Measurements from ENCODE around the gene HTR5A. TPM values are rescaled to one million over a fixed set of nuclear protein-coding genes. Genes with fewer than 3 reads are reported as not detected.

The HTR5A gene
- total and polyA plus RNA-seq, 2 of the 13 experiments (the other 11 are each of a cell fraction or from before 2014, with no cell fraction given) = not detected

- TF ChIP-seq, protein P1, sequence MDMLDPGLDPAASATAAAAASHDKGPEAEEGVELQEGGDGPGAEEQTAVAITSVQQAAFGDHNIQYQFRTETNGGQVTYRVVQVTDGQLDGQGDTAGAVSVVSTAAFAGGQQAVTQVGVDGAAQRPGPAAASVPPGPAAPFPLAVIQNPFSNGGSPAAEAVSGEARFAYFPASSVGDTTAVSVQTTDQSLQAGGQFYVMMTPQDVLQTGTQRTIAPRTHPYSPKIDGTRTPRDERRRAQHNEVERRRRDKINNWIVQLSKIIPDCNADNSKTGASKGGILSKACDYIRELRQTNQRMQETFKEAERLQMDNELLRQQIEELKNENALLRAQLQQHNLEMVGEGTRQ (IDR thresholded peaks at IDR 0.05; ENCODE audit: low read depth, low read length) = no peak
- TF ChIP-seq, protein P1 (CRISPR knock-in tag; IDR thresholded peaks at IDR 0.05; ENCODE audit: borderline replicate concordance) = peak; percentile 63; the same call in 1 of the 2 replicates
- TF ChIP-seq PHF21A (CRISPR knock-in tag; IDR thresholded peaks at IDR 0.05) = peak; percentile 62; the same call in 1 of the 2 replicates
- no peak for TF ChIP-seq SNRNP70 (IDR thresholded peaks at IDR 0.05; ENCODE audit: low read depth, low read length)
- peak; percentile 100 for TF ChIP-seq SATB2 (CRISPR knock-in tag; IDR thresholded peaks at IDR 0.05)
- TF ChIP-seq SP140L (CRISPR knock-in tag; IDR thresholded peaks at IDR 0.05; ENCODE audit: borderline replicate concordance) = peak; percentile 100
- no peak for TF ChIP-seq RFX5 (IDR thresholded peaks at IDR 0.05; ENCODE audit: low read depth, low read length)
- peak; percentile 97 for TF ChIP-seq ZNF574 (CRISPR knock-in tag; IDR thresholded peaks at IDR 0.05)
- TF ChIP-seq, protein P2, sequence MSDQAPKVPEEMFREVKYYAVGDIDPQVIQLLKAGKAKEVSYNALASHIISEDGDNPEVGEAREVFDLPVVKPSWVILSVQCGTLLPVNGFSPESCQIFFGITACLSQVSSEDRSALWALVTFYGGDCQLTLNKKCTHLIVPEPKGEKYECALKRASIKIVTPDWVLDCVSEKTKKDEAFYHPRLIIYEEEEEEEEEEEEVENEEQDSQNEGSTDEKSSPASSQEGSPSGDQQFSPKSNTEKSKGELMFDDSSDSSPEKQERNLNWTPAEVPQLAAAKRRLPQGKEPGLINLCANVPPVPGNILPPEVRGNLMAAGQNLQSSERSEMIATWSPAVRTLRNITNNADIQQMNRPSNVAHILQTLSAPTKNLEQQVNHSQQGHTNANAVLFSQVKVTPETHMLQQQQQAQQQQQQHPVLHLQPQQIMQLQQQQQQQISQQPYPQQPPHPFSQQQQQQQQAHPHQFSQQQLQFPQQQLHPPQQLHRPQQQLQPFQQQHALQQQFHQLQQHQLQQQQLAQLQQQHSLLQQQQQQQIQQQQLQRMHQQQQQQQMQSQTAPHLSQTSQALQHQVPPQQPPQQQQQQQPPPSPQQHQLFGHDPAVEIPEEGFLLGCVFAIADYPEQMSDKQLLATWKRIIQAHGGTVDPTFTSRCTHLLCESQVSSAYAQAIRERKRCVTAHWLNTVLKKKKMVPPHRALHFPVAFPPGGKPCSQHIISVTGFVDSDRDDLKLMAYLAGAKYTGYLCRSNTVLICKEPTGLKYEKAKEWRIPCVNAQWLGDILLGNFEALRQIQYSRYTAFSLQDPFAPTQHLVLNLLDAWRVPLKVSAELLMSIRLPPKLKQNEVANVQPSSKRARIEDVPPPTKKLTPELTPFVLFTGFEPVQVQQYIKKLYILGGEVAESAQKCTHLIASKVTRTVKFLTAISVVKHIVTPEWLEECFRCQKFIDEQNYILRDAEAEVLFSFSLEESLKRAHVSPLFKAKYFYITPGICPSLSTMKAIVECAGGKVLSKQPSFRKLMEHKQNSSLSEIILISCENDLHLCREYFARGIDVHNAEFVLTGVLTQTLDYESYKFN (CRISPR knock-in tag; conservative IDR thresholded peaks at IDR 0.05) = peak; percentile 81
- peak; percentile 100 for TF ChIP-seq ZNF772 (CRISPR knock-in tag; IDR thresholded peaks at IDR 0.05)
- TF ChIP-seq ZNF264 (CRISPR knock-in tag; IDR thresholded peaks at IDR 0.05) = peak; percentile 99
- peak; percentile 100 for TF ChIP-seq ZNF543 (CRISPR knock-in tag; IDR thresholded peaks at IDR 0.05)
- peak; percentile 93 for TF ChIP-seq DMAP1 (CRISPR knock-in tag; IDR thresholded peaks at IDR 0.05)
- TF ChIP-seq, protein P3, sequence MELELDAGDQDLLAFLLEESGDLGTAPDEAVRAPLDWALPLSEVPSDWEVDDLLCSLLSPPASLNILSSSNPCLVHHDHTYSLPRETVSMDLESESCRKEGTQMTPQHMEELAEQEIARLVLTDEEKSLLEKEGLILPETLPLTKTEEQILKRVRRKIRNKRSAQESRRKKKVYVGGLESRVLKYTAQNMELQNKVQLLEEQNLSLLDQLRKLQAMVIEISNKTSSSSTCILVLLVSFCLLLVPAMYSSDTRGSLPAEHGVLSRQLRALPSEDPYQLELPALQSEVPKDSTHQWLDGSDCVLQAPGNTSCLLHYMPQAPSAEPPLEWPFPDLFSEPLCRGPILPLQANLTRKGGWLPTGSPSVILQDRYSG (CRISPR knock-in tag; IDR thresholded peaks at IDR 0.05) = peak; percentile 100
- TF ChIP-seq ZNF317 (CRISPR knock-in tag; IDR thresholded peaks at IDR 0.05) = peak; percentile 96
- peak; percentile 100 for TF ChIP-seq TEAD2 (CRISPR knock-in tag; IDR thresholded peaks at IDR 0.05)
- peak; percentile 98; the same call in 1 of the 2 replicates for TF ChIP-seq SMAD1 (CRISPR knock-in tag; IDR thresholded peaks at IDR 0.05; ENCODE audit: borderline replicate concordance, low read depth)
- peak; percentile 90; the same call in 1 of the 2 replicates for TF ChIP-seq ZNF260 (CRISPR knock-in tag; IDR thresholded peaks at IDR 0.05; ENCODE audit: borderline replicate concordance, low read depth)
- no peak for TF ChIP-seq CEBPB (IDR thresholded peaks at IDR 0.05; ENCODE audit: borderline replicate concordance, low read depth, low read length)
- TF ChIP-seq ZNF350 (CRISPR knock-in tag; IDR thresholded peaks at IDR 0.05; ENCODE audit: borderline replicate concordance, low read depth) = peak; percentile 100
- TF ChIP-seq KLF9 (CRISPR knock-in tag; IDR thresholded peaks at IDR 0.05; ENCODE audit: low read depth) = peak; percentile 100
Observed at GRCh38 chr7:155069992-155070751, at the start of gene HTR5A (continued).
